ENCODE measurements around the gene RNF220. TPM values are rescaled to one million over a fixed set of nuclear protein-coding genes. Genes with fewer than 3 reads are reported as not detected.

RNF220 gene
- total and polyA plus RNA-seq, 9 of the 15 experiments (the other 6 are each of a cell fraction or from before 2014, with no cell fraction given) = 5.1 to 117 (median 66.9) TPM

DNA sequence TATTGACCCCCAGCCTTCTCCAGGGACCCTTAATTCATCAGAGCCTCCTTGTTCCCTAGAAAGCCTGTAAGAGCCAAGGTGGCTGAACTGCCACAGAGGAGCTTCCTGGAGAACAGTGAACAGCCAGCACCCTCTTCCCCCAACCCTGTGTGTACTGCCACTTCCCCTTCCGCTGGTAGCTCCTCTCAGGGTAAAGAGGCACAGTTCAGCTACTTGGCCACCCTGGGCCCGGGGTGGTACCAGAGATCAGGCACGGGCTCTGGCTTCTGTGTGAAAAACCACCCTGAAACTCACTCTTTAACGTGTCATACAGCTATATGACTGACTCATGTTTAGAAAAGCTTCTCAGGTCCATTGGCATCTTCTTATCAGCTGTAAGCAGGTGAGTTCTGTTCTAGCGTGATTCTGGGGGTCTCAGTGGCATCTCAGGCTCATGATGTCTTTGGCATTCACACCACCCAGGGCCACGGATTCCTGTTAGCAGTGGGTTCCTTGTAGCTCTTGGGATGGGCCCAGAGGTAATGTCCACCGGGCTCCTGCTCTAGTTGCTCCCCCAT is 291.8 kb downstream of the RNF220 start (continued):
- TF ChIP-seq, protein P1, sequence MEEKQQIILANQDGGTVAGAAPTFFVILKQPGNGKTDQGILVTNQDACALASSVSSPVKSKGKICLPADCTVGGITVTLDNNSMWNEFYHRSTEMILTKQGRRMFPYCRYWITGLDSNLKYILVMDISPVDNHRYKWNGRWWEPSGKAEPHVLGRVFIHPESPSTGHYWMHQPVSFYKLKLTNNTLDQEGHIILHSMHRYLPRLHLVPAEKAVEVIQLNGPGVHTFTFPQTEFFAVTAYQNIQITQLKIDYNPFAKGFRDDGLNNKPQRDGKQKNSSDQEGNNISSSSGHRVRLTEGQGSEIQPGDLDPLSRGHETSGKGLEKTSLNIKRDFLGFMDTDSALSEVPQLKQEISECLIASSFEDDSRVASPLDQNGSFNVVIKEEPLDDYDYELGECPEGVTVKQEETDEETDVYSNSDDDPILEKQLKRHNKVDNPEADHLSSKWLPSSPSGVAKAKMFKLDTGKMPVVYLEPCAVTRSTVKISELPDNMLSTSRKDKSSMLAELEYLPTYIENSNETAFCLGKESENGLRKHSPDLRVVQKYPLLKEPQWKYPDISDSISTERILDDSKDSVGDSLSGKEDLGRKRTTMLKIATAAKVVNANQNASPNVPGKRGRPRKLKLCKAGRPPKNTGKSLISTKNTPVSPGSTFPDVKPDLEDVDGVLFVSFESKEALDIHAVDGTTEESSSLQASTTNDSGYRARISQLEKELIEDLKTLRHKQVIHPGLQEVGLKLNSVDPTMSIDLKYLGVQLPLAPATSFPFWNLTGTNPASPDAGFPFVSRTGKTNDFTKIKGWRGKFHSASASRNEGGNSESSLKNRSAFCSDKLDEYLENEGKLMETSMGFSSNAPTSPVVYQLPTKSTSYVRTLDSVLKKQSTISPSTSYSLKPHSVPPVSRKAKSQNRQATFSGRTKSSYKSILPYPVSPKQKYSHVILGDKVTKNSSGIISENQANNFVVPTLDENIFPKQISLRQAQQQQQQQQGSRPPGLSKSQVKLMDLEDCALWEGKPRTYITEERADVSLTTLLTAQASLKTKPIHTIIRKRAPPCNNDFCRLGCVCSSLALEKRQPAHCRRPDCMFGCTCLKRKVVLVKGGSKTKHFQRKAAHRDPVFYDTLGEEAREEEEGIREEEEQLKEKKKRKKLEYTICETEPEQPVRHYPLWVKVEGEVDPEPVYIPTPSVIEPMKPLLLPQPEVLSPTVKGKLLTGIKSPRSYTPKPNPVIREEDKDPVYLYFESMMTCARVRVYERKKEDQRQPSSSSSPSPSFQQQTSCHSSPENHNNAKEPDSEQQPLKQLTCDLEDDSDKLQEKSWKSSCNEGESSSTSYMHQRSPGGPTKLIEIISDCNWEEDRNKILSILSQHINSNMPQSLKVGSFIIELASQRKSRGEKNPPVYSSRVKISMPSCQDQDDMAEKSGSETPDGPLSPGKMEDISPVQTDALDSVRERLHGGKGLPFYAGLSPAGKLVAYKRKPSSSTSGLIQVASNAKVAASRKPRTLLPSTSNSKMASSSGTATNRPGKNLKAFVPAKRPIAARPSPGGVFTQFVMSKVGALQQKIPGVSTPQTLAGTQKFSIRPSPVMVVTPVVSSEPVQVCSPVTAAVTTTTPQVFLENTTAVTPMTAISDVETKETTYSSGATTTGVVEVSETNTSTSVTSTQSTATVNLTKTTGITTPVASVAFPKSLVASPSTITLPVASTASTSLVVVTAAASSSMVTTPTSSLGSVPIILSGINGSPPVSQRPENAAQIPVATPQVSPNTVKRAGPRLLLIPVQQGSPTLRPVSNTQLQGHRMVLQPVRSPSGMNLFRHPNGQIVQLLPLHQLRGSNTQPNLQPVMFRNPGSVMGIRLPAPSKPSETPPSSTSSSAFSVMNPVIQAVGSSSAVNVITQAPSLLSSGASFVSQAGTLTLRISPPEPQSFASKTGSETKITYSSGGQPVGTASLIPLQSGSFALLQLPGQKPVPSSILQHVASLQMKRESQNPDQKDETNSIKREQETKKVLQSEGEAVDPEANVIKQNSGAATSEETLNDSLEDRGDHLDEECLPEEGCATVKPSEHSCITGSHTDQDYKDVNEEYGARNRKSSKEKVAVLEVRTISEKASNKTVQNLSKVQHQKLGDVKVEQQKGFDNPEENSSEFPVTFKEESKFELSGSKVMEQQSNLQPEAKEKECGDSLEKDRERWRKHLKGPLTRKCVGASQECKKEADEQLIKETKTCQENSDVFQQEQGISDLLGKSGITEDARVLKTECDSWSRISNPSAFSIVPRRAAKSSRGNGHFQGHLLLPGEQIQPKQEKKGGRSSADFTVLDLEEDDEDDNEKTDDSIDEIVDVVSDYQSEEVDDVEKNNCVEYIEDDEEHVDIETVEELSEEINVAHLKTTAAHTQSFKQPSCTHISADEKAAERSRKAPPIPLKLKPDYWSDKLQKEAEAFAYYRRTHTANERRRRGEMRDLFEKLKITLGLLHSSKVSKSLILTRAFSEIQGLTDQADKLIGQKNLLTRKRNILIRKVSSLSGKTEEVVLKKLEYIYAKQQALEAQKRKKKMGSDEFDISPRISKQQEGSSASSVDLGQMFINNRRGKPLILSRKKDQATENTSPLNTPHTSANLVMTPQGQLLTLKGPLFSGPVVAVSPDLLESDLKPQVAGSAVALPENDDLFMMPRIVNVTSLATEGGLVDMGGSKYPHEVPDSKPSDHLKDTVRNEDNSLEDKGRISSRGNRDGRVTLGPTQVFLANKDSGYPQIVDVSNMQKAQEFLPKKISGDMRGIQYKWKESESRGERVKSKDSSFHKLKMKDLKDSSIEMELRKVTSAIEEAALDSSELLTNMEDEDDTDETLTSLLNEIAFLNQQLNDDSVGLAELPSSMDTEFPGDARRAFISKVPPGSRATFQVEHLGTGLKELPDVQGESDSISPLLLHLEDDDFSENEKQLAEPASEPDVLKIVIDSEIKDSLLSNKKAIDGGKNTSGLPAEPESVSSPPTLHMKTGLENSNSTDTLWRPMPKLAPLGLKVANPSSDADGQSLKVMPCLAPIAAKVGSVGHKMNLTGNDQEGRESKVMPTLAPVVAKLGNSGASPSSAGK (IDR thresholded peaks at IDR 0.05) = no peak
- TF ChIP-seq NCOA4 (IDR thresholded peaks at IDR 0.05; ENCODE audit: partially characterized antibody) (no peak), AFF1 (IDR thresholded peaks at IDR 0.05; ENCODE audit: low read depth in 1 of 2, partially characterized antibody in 2 of 2) (no peak)

All from K562 (cell line).